Activated naive CD4-positive, alpha-beta T cell treated with anti-CD3 and anti-CD28 coated beads, Interleukin-2, amount 10 ng/mL, durations not matched to agents 7 days and 5 days (primary cell): Measurements from ENCODE around the gene HSF4.

Source experiments
- CTCF ChIA-PET: fragments of 350-600 bp; sonication (Branson Sonifier 250); formaldehyde crosslinking; loops from one replicate; lab custom pipeline; 2021; ENCODE audit warnings: antibody characterized with exemption; lab: Charles Lee
- DNase-seq: peaks from one replicate; pipeline ENCODE4 v3.0.0-alpha.2; 2020
- H3K27ac Mint-ChIP-seq: one replicate; pipeline ENCODE4 v1.8.0; 2021; ENCODE audit warnings: mild to moderate bottlenecking, moderate library complexity, mixed read lengths
- H3K27me3 Mint-ChIP-seq: one replicate; pipeline ENCODE4 v1.8.0; 2021; ENCODE audit warnings: mild to moderate bottlenecking, mixed read lengths
- H3K36me3 Mint-ChIP-seq: one replicate; pipeline ENCODE4 v1.8.0; 2021; ENCODE audit warnings: mixed read lengths
- H3K4me1 Mint-ChIP-seq: one replicate; pipeline ENCODE4 v1.8.0; 2021; ENCODE audit warnings: mixed read lengths
- H3K4me3 Mint-ChIP-seq: one replicate; pipeline ENCODE4 v1.8.0; 2021; ENCODE audit warnings: mild to moderate bottlenecking, moderate library complexity, mixed read lengths
- H3K9me3 Mint-ChIP-seq: one replicate; pipeline ENCODE4 v1.8.0; 2021; ENCODE audit warnings: mixed read lengths

HSF4 gene

GRCh38 chr16:67177743-67178699 is 13.5 kb downstream of the HSF4 start:
- Mint-ChIP-seq H3K36me3 (peaks cover 15% of the 10 kb centered on the region), H3K4me3 (peak overlapping the region; percentile 63), H3K27me3 (peaks cover 66% of the 10 kb centered on the region), H3K27ac (no peak overlapping the region), H3K9me3 (no peaks in the 10 kb centered on the region), H3K4me1 (peaks cover 45% of the 10 kb centered on the region)
- CTCF ChIA-PET: interaction anchor here (0.7 to 3.5 kb wide), 8 partner anchors 7 to 216 kb away, joined by 3 to 17 read pairs (median 4); partner anchors contain the start of gene CES3
- DNase-seq: peak; percentile 82

GRCh38 chr16:67179421-67180080 is 15.0 kb downstream of the HSF4 start:
- H3K9me3 Mint-ChIP-seq: no peaks in the 10 kb centered on the region
- CTCF ChIA-PET: interaction anchor here (0.7 to 1.4 kb wide), 7 partner anchors 10 to 218 kb away, joined by 3 to 6 read pairs (median 4); partner anchors contain the start of genes CES3 and NOL3
- DNase-seq: peak; percentile 55
- H3K4me3 Mint-ChIP-seq: peak overlapping the region; percentile 38
- no peak overlapping the region for H3K27ac Mint-ChIP-seq
- H3K36me3 Mint-ChIP-seq: peaks cover 12% of the 10 kb centered on the region
- peaks cover 36% of the 10 kb centered on the region for H3K4me1 Mint-ChIP-seq
- H3K27me3 Mint-ChIP-seq: peaks cover 54% of the 10 kb centered on the region

GRCh38 chr16:67180166-67180565 is 15.6 kb downstream of the HSF4 start:
- DNase-seq: no peak
- Mint-ChIP-seq H3K9me3 (no peaks in the 10 kb centered on the region), H3K4me1 (peaks cover 41% of the 10 kb centered on the region), H3K27ac (no peak overlapping the region), H3K36me3 (peaks cover 12% of the 10 kb centered on the region), H3K27me3 (peaks cover 54% of the 10 kb centered on the region), H3K4me3 (no peak overlapping the region)
- CTCF ChIA-PET: interaction anchor here (1.0 to 1.4 kb wide), 4 partner anchors 17 to 162 kb away, joined by 4 to 6 read pairs (median 4); no protein-coding TSS in a partner anchor

GRCh38 chr16:67181346-67181745 is 16.8 kb downstream of the HSF4 start:
- no peak for DNase-seq
- Mint-ChIP-seq H3K4me1 (peaks cover 42% of the 10 kb centered on the region), H3K36me3 (peaks cover 10% of the 10 kb centered on the region), H3K27ac (no peak overlapping the region), H3K9me3 (no peaks in the 10 kb centered on the region), H3K4me3 (no peak overlapping the region), H3K27me3 (peaks cover 52% of the 10 kb centered on the region)
- CTCF ChIA-PET: interaction anchor here (1.0 to 1.4 kb wide), 3 partner anchors 18 to 164 kb away, joined by 3 to 4 read pairs (median 4); no protein-coding TSS in a partner anchor

GRCh38 chr16:67182288-67182687 is 17.7 kb downstream of the HSF4 start:
- DNase-seq: no peak
- Mint-ChIP-seq H3K27ac (no peak overlapping the region), H3K4me3 (no peak overlapping the region), H3K4me1 (peaks cover 38% of the 10 kb centered on the region), H3K9me3 (no peaks in the 10 kb centered on the region), H3K36me3 (peaks cover 9% of the 10 kb centered on the region), H3K27me3 (peaks cover 51% of the 10 kb centered on the region)
- CTCF ChIA-PET: interaction anchor here (1.2 to 4.9 kb wide), 4 partner anchors 8 to 205 kb away, joined by 3 to 26 read pairs (median 4); no protein-coding TSS in a partner anchor

GRCh38 chr16:67183284-67183626 is 18.7 kb downstream of the HSF4 start:
- Mint-ChIP-seq H3K27me3 (peaks cover 45% of the 10 kb centered on the region), H3K36me3 (peaks cover 5% of the 10 kb centered on the region), H3K27ac (no peak overlapping the region), H3K4me3 (no peak overlapping the region), H3K4me1 (peaks cover 30% of the 10 kb centered on the region), H3K9me3 (no peaks in the 10 kb centered on the region)
- no peak for DNase-seq
- CTCF ChIA-PET: interaction anchor here (1.1 to 4.9 kb wide), 6 partner anchors 9 to 206 kb away, joined by 3 to 26 read pairs (median 4); partner anchors contain the start of genes FBXL8 and TRADD

- Mint-ChIP-seq H3K36me3 (peaks cover 4% of the 10 kb centered on the region), H3K4me3 (no peak within 1 kb of the TSS), H3K27ac (no peak within 1 kb of the TSS), H3K27me3 (peaks cover 39% of the 10 kb centered on the region), H3K9me3 (no peaks in the 10 kb centered on the region), H3K4me1 (peaks cover 25% of the 10 kb centered on the region)
- CTCF ChIA-PET: interaction anchor here (0.9 to 4.9 kb wide), 17 partner anchors 10 to 239 kb away, joined by 3 to 43 read pairs (median 4); partner anchors contain the start of genes B3GNT9, FBXL8, NOL3 and TMEM208
- peak; percentile 98 for DNase-seq
Measured at GRCh38 chr16:67183627-67184452, 19.3 kb downstream of the HSF4 start, which contains the start of gene MATCAP1. Gene MATCAP1, minus strand, starts transcription at chr16:67183963. Its CDS starts 3,353 bp downstream, at chr16:67180610.

- DNase-seq: no peak
- Mint-ChIP-seq H3K27ac (no peak overlapping the region), H3K27me3 (peaks cover 35% of the 10 kb centered on the region), H3K4me3 (no peak overlapping the region), H3K9me3 (no peaks in the 10 kb centered on the region), H3K36me3 (peaks cover 2% of the 10 kb centered on the region), H3K4me1 (peaks cover 19% of the 10 kb centered on the region)
- CTCF ChIA-PET: interaction anchor here (0.9 to 4.9 kb wide), 26 partner anchors 8 to 240 kb away, joined by 3 to 43 read pairs (median 6); partner anchors contain the start of genes B3GNT9, ELMO3, FBXL8 and FHOD1
Measured at GRCh38 chr16:67184453-67184994, 20.0 kb downstream of the HSF4 start.

- peaks cover 16% of the 10 kb centered on the region for H3K4me1 Mint-ChIP-seq
Measured at GRCh38 chr16:67184995-67185650, 20.6 kb downstream of the HSF4 start.

GRCh38 chr16:67185651-67186134 is 21.1 kb downstream of the HSF4 start:
- Mint-ChIP-seq H3K9me3 (no peaks in the 10 kb centered on the region), H3K4me1 (peaks cover 16% of the 10 kb centered on the region), H3K36me3 (peaks cover 2% of the 10 kb centered on the region), H3K27ac (no peak overlapping the region), H3K4me3 (peak overlapping the region; percentile 74), H3K27me3 (peaks cover 35% of the 10 kb centered on the region)
- no peak for DNase-seq
- CTCF ChIA-PET: interaction anchor here (0.9 to 4.9 kb wide), 22 partner anchors 9 to 290 kb away, joined by 3 to 43 read pairs (median 7); partner anchors contain the start of genes B3GNT9, ELMO3, FBXL8 and FHOD1

More at GRCh38 chr16:67184995-67185650, 20.6 kb downstream of the HSF4 start:
- CTCF ChIA-PET: interaction anchor here (0.9 to 4.9 kb wide), 27 partner anchors 9 to 289 kb away, joined by 3 to 43 read pairs (median 5); partner anchors contain the start of genes B3GNT9, ELMO3, FBXL8 and FHOD1
- DNase-seq: peak; percentile 91
- Mint-ChIP-seq H3K27ac (peak overlapping the region; percentile 50), H3K27me3 (peaks cover 35% of the 10 kb centered on the region), H3K9me3 (no peaks in the 10 kb centered on the region), H3K36me3 (peaks cover 2% of the 10 kb centered on the region), H3K4me3 (peak overlapping the region; percentile 74)

- H3K27ac Mint-ChIP-seq: no peak overlapping the region
- H3K4me3 Mint-ChIP-seq: no peak overlapping the region
- peaks cover 2% of the 10 kb centered on the region for H3K36me3 Mint-ChIP-seq
- peaks cover 35% of the 10 kb centered on the region for H3K27me3 Mint-ChIP-seq
- peaks cover 19% of the 10 kb centered on the region for H3K4me1 Mint-ChIP-seq
- CTCF ChIA-PET: interaction anchor here (1.8 to 4.9 kb wide), 4 partner anchors 8 to 209 kb away, joined by 4 to 43 read pairs (median 16); partner anchors contain the start of gene ELMO3
- no peaks in the 10 kb centered on the region for H3K9me3 Mint-ChIP-seq
- no peak for DNase-seq
Measured at GRCh38 chr16:67186550-67186950, 22.0 kb downstream of the HSF4 start.
